Measurements from ENCODE around the gene SNX25.

SNX25 gene

DNA sequence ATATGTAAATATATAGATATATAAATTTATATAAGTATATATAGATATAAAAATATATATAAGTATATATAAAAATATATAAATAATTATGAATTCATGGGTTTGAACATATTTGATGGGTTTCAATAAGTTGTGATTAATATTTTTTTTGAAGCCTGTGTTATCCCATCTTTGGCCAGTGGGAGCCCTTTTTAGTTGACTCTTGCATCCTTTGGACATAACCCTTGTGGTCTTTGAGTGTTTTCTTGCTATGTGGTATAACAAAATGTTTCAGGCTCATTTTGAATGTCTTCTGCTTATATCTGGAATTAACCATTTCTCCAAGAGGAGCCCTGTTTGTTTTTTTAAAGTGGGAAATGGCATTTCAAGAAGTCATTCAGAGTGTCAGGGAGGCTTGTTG lies 15.2 kb downstream of the SNX25 start:
- ATAC-seq (ENCODE audit: low read depth) (no peak), DNase-seq (ENCODE audit: low spot score) (no peak)
- Histone ChIP-seq H3K4me1 (ENCODE audit: insufficient read depth, poor library complexity, severe bottlenecking) (no peaks in the 10 kb centered on the region), H3K9me3 (ENCODE audit: severe bottlenecking) (no peaks in the 10 kb centered on the region), H3K4me3 (ENCODE audit: severe bottlenecking) (no peak overlapping the region), H3K27me3 (ENCODE audit: insufficient read depth, poor library complexity, severe bottlenecking) (no peaks in the 10 kb centered on the region), H3K27ac (ENCODE audit: poor library complexity, severe bottlenecking) (no peak overlapping the region), H3K36me3 (ENCODE audit: low read depth) (no peaks in the 10 kb centered on the region)
- TF ChIP-seq, protein P1, sequence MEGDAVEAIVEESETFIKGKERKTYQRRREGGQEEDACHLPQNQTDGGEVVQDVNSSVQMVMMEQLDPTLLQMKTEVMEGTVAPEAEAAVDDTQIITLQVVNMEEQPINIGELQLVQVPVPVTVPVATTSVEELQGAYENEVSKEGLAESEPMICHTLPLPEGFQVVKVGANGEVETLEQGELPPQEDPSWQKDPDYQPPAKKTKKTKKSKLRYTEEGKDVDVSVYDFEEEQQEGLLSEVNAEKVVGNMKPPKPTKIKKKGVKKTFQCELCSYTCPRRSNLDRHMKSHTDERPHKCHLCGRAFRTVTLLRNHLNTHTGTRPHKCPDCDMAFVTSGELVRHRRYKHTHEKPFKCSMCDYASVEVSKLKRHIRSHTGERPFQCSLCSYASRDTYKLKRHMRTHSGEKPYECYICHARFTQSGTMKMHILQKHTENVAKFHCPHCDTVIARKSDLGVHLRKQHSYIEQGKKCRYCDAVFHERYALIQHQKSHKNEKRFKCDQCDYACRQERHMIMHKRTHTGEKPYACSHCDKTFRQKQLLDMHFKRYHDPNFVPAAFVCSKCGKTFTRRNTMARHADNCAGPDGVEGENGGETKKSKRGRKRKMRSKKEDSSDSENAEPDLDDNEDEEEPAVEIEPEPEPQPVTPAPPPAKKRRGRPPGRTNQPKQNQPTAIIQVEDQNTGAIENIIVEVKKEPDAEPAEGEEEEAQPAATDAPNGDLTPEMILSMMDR (IDR thresholded peaks at IDR 0.05; ENCODE audit: poor library complexity, severe bottlenecking) = no peak

DNA sequence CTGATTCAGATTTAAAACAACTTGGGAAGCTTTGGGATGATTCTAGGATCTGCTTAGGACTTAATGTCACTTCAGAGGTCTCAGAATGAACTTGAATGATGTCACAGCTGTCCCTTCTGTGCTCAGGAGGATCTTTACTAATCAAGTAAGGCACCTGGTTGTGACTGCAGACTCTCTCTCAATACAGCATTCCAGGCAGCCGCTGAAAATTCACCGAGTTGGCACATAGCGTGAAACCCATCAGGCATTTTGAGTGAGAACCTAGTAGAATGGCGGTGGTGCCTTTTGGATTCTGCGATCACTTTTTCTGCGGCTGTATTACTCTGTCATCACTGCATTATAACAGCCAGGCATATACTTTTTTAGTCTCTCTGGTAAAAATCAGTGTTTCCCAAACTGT lies 16.5 kb downstream of the SNX25 start:
- no peak overlapping the region for H3K27ac ChIP-seq (ENCODE audit: poor library complexity, severe bottlenecking)
- ATAC-seq (ENCODE audit: low read depth) (no peak), DNase-seq (ENCODE audit: low spot score) (no peak)
- H3K36me3 ChIP-seq (ENCODE audit: low read depth) = no peaks in the 10 kb centered on the region
- no peaks in the 10 kb centered on the region for H3K4me1 ChIP-seq (ENCODE audit: insufficient read depth, poor library complexity, severe bottlenecking)
- H3K27me3 ChIP-seq (ENCODE audit: insufficient read depth, poor library complexity, severe bottlenecking) = no peaks in the 10 kb centered on the region
- no peak overlapping the region for H3K4me3 ChIP-seq (ENCODE audit: severe bottlenecking)
- TF ChIP-seq, protein P1 (IDR thresholded peaks at IDR 0.05; ENCODE audit: poor library complexity, severe bottlenecking) = no peak
- H3K9me3 ChIP-seq (ENCODE audit: severe bottlenecking) = no peaks in the 10 kb centered on the region

DNA sequence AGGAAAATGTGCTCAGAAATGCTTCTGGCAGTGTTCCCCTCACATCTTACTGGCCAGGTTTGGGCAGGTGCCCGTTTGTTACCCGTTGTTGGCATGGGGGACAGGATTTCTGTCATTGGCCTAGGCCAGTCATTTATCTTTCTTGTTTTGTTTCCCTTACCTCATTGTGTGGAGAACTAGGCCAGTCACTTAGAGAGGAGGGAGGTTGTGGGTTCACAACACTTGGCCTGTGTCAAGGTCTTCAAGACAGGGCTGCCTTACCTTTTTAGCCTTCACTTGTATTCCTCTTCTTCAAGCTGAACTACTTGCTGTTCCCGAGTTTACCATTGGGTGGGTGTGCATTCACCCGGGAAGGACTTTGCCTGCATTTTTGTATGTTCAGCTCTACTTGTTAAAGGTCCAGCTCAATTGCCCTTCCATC lies 17.7 kb downstream of the SNX25 start:
- ATAC-seq (ENCODE audit: low read depth) (no peak), DNase-seq (ENCODE audit: low spot score) (no peak)
- TF ChIP-seq, protein P1 (IDR thresholded peaks at IDR 0.05; ENCODE audit: poor library complexity, severe bottlenecking) = peak; percentile 16
- Histone ChIP-seq H3K27ac (ENCODE audit: poor library complexity, severe bottlenecking) (no peak overlapping the region), H3K36me3 (ENCODE audit: low read depth) (no peaks in the 10 kb centered on the region), H3K4me3 (ENCODE audit: severe bottlenecking) (no peak overlapping the region), H3K27me3 (ENCODE audit: insufficient read depth, poor library complexity, severe bottlenecking) (no peaks in the 10 kb centered on the region), H3K4me1 (ENCODE audit: insufficient read depth, poor library complexity, severe bottlenecking) (no peaks in the 10 kb centered on the region), H3K9me3 (ENCODE audit: severe bottlenecking) (no peaks in the 10 kb centered on the region)

DNA sequence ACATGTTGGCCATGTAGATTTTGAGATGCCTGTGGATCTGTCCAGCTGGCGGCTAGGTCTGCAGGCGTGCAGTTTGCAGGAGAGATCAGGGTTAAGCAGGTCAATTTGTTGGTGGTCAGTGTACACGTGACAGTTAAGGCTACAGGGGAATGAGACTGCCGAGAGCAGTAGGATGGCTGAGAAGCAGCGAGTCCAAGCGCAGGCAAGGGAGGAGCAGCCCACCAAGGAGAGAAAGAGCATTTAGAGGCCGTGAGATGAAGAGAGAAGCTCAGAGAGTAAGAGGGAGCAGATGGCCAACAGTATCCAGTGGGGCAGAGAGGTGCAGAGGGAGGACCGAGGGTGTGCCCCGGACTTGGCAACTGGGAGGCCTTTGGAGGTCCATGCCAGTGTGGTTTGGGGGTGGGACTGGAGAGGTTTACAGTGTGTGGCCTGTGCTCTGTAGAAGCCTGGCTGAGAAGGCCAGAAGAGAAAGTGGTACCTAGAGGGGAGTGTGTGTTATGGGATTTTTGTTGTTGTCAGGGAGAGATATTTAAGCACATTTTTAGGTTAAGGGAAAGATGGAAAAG lies 18.4 kb downstream of the SNX25 start:
- Histone ChIP-seq H3K4me1 (ENCODE audit: insufficient read depth, poor library complexity, severe bottlenecking) (peaks cover 2% of the 10 kb centered on the region), H3K9me3 (ENCODE audit: severe bottlenecking) (no peaks in the 10 kb centered on the region), H3K27me3 (ENCODE audit: insufficient read depth, poor library complexity, severe bottlenecking) (no peaks in the 10 kb centered on the region), H3K27ac (ENCODE audit: poor library complexity, severe bottlenecking) (no peak overlapping the region), H3K4me3 (ENCODE audit: severe bottlenecking) (no peak overlapping the region), H3K36me3 (ENCODE audit: low read depth) (no peaks in the 10 kb centered on the region)
- DNase-seq (ENCODE audit: low spot score) (no peak), ATAC-seq (ENCODE audit: low read depth) (no peak)
- TF ChIP-seq, protein P1 (IDR thresholded peaks at IDR 0.05; ENCODE audit: poor library complexity, severe bottlenecking) = no peak

DNA sequence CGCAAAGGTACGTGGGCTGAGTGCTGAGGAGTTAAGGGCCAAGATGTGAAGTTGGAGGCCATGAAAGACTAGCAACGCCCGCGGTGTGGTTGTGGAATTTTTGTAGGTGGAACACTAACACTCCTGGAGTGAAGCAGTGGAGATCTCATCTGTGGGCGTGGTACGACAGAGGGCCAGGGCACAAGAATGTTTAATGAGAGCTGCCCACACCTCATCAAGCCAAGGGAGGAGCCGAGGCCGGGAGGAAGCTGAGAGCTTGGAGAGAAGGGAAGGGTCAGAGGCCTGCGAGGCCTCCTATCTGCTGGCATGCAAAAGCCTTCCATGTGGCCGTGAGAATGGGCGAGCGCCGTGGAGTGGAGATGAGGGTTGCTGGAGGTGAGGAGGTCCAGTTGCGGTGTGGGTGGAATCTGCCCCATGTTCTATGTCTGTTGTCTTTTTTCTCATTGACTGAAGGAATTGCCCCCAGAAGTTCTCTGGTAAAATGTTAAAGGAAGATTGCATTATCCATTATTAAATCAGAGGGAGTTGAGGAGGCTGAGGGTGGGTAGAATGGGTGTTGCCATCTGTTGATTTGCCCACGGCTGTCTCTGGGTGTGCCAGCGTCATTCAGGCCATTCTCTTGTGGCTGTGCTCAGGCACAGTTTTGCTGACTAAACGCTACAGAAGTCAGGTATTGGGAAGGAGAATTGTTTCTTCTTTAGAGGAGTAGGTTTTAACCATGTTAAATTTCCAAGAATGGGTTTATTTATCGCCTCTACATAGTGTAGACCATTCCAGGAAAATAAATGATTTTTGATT lies 19.8 kb downstream of the SNX25 start:
- ATAC-seq (ENCODE audit: low read depth) (no peak), DNase-seq (ENCODE audit: low spot score) (no peak)
- H3K36me3 ChIP-seq (ENCODE audit: low read depth) = no peaks in the 10 kb centered on the region
- H3K4me3 ChIP-seq (ENCODE audit: severe bottlenecking) = no peak overlapping the region
- no peaks in the 10 kb centered on the region for H3K9me3 ChIP-seq (ENCODE audit: severe bottlenecking)
- H3K27me3 ChIP-seq (ENCODE audit: insufficient read depth, poor library complexity, severe bottlenecking) = no peaks in the 10 kb centered on the region
- H3K4me1 ChIP-seq (ENCODE audit: insufficient read depth, poor library complexity, severe bottlenecking) = peaks cover 2% of the 10 kb centered on the region
- TF ChIP-seq, protein P1 (IDR thresholded peaks at IDR 0.05; ENCODE audit: poor library complexity, severe bottlenecking) = no peak
- H3K27ac ChIP-seq (ENCODE audit: poor library complexity, severe bottlenecking) = no peak overlapping the region
